Right forelimb (tissue), 1 donor: Measurements from ENCODE around the gene DHRS13.
A peak's percentile ranks its signal among the peaks of the same experiment; 100 is the strongest.
"Not testable (repeated sequence)": the region's sequence is repeated elsewhere in the genome, so short reads cannot be mapped to it uniquely, and the experiment has no call there.

Experiments used
- DNase-seq: peaks from one replicate; pipeline ENCODE4 v3.0.0-alpha.2; 2018

Gene DHRS13

GRCh38 chr17:28900986-28901726 is 1.7 kb downstream of the DHRS13 start:
- no peak for DNase-seq

GRCh38 chr17:28899212-28899815 is 3.6 kb downstream of the DHRS13 start:
- DNase-seq = no peak

- no peak for DNase-seq
These were observed 4.3 kb downstream of the DHRS13 start for GRCh38 chr17:28898527-28898955.

- no peak for DNase-seq
These were observed 4.9 kb downstream of the DHRS13 start for GRCh38 chr17:28897769-28898526.

- DNase-seq = peak; percentile 73
These were observed 5.8 kb downstream of the DHRS13 start, which contains the start of gene FLOT2 for GRCh38 chr17:28896884-28897768. Gene FLOT2 (minus strand): TSS chr17:28897733. CDS start chr17:28897574, 159 bp downstream.

- no peak for DNase-seq
These were observed 6.4 kb downstream of the DHRS13 start for GRCh38 chr17:28896491-28896883.

GRCh38 chr17:28895794-28896447 is 7.0 kb downstream of the DHRS13 start:
- no peak for DNase-seq

GRCh38 chr17:28893248-28894183 is 9.4 kb downstream of the DHRS13 start:
- DNase-seq = not testable (repeated sequence)

- no peak for DNase-seq
These were observed 10.9 kb downstream of the DHRS13 start for GRCh38 chr17:28892024-28892423.

GRCh38 chr17:28891201-28891600 is 11.7 kb downstream of the DHRS13 start:
- DNase-seq = no peak

- DNase-seq = no peak
These were observed 12.9 kb downstream of the DHRS13 start for GRCh38 chr17:28889996-28890395.

GRCh38 chr17:28888832-28889231 is 14.0 kb downstream of the DHRS13 start:
- DNase-seq = no peak

- DNase-seq = no peak
These were observed 14.9 kb downstream of the DHRS13 start for GRCh38 chr17:28887871-28888471.

GRCh38 chr17:28885951-28886350 is 16.9 kb downstream of the DHRS13 start:
- DNase-seq = no peak

- no peak for DNase-seq
These were observed 17.5 kb downstream of the DHRS13 start for GRCh38 chr17:28885363-28885762.

GRCh38 chr17:28883967-28884702 is 18.7 kb downstream of the DHRS13 start:
- no peak for DNase-seq

- no peak for DNase-seq
These were observed 20.6 kb downstream of the DHRS13 start for GRCh38 chr17:28882154-28882895.

- no peak for DNase-seq
These were observed 21.3 kb downstream of the DHRS13 start for GRCh38 chr17:28881533-28882056.

GRCh38 chr17:28880572-28880945 is 22.3 kb downstream of the DHRS13 start:
- no peak for DNase-seq
